ENCODE results near the gene ECHDC1. TPM values are rescaled to one million over a fixed set of nuclear protein-coding genes. Genes with fewer than 3 reads are reported as not detected.
"Not testable (repeated sequence)": the region's sequence is repeated elsewhere in the genome, so short reads cannot be mapped to it uniquely, and the experiment has no call there.

The ECHDC1 gene
- total RNA-seq, 1 donor from 2014 or later: 23.8 TPM

DNA sequence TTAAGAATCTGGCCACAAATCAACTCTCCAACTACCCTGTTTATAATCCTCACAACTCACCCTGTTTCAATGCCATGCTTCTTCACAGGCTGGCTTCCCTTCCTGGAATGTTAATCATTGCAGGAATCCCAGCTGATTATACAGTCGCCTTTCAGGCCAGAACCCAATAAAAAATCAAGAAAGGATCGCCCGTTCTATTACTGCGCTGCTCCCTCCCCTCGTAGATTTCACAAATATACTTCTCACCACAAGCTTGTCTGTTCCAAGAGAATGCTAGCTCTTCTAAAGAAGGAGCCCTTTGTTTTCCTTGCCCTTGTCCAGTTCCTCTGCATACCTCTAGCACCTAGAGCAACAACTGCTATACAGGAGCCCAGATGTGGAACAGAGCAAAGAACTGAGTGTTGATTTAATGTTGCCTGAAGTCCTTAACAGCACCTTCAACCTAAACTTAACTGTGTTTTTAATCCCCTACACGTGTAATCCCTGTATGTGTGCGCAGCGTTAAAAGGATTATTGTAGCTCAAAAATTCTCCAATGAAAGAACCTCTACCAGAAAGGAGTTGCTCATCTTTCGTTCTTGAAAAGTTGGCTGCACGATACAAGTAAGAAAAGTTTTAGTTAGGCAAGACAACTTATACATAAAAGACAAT, 988 bp downstream of the ECHDC1 start:
- peak; percentile 9 for DNase-seq (ENCODE audit: low spot score)

DNA sequence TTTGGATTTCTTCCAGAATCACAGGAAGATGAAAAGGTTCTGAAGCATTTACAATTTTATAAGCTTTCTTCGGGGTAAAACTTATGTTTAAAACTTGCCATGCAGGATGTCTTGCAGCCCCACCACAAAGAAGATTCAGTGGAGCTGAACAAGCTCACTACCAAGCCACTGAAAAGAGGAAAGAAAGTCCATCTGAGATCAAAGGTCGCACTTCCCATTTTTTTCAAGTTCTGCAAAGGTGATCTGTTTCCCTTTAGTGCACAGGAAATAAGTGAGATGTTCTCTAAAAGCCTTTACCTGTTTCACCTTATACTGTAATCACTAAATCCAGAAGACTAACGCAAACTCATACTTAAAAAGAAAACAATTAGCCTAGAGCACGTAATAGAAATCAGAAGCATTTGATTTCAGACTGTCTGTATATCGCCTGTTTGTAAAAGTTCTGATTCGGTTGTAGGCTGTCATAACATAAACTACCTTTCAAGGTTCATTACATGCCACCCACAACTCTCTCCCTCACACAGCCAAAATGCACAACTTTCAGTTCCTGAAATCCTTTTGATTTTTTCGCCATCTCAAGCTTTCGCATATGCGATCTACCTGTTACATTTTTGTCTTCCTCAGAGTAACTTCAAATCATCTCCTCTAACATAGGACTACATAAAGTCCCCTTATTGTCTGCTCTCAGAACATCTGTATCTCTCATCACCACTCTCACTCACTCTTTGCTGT, 1.8 kb downstream of the ECHDC1 start:
- DNase-seq (ENCODE audit: low spot score): no peak

DNA sequence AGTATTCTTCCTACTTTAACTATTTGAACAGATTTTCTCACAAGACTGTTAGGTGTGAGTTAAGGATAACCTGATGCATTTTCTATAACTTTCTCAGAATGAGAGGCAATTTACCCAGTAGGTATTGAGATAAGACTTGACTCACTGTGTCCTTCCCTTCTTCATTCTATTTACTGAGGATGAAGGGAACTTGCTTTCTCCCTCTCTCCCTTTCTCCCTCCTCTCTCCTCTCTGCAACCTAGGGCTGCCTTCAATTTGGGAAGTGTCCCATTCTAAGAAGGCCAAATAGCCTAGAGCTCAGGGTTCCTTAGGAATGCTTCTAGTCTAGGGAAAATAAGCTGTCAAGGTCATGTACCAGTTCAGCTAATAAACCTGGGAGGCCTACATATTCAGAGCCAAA, 3.2 kb downstream of the ECHDC1 start:
- DNase-seq (ENCODE audit: low spot score): no peak

DNA sequence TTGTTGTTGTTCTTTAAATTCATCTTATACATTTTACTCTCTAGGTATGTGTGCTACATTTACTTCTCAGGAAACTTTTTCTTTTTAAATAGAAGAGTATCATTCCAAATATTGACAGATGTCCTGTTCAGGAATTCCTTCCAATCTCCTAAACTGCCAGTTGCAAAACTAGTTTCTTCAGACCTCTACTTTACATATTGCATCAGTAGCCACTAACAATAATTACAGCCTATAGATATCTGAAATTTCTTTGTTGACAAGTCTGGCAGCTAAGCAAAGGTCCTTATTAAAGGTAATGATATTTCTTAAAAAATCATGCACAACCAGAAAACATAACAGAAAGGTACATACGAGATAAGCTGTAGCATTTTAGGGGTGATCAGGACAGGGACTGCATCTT, 4.5 kb downstream of the ECHDC1 start:
- no peak for DNase-seq (ENCODE audit: low spot score)

DNA sequence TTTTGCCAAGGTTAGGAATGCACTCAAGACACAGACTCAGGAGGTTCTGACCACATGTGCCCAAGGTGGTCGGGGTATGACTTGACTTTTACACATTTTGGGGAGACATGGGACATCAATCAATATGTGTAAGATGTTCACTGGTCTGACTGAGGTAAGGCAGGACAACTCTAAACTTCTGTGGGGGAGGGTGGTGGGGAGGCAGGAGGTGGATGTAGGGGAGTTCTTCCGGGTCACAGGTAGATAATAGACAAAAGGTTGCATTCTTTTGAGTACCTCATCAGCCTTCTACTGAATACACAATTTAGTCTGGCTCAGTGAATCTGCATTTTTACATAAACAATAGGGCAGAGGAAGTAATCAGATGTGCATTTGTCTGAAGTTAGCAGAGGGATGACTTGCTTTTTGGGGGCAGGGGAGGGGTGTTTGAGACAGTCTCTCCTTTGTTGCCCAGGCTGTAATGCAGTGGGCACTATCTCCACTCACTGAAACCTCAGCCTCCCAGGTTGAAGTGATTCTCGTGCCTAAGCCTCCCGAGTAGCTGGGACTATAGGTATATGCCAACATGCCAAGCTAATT, 10.9 kb downstream of the ECHDC1 start:
- DNase-seq (ENCODE audit: low spot score): no peak

DNA sequence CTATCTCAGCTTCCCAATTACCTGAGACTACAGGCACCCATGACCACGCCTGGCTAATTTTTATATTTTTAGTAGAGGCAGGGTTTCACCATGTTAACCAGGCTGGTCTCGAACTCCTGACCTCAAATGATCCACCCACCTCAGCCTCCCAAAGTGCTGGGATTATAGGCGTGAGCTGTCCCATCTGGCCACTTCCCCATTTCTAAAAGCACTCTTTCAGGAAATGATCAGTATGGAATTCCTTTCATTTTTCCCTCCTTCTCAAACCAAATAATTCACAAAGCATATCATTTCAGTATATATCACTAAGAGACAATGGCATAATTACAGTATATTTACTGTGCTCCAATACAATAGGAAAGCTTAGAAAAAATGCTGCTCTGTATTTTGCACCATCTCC, 12.2 kb downstream of the ECHDC1 start:
- DNase-seq (ENCODE audit: low spot score): not testable (repeated sequence)

DNA sequence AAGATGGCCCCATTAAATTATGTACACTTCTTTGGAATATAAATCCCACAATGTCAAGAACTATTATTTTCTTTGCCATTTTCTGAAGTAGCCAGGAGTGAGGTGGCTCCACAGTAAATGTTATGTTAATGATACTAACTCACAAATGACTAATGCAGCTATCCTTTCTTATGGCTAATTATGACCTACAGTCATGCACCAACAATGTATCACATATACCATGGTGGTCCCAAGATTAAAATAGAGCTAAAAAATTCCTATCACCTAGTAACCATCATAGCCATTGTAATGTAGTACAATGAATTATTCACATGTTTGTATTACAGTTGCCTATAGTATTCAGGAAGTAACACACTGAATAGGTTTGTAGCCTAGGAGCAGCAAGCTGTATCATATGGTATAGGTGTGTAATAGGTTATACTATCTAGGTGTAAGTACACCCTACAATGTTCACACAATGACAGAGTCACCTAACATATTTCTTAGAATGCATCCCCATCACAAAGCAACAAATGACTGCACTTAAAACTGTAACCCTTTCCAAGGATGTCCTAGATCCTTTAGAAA, 15.3 kb downstream of the ECHDC1 start:
- DNase-seq (ENCODE audit: low spot score): no peak

DNA sequence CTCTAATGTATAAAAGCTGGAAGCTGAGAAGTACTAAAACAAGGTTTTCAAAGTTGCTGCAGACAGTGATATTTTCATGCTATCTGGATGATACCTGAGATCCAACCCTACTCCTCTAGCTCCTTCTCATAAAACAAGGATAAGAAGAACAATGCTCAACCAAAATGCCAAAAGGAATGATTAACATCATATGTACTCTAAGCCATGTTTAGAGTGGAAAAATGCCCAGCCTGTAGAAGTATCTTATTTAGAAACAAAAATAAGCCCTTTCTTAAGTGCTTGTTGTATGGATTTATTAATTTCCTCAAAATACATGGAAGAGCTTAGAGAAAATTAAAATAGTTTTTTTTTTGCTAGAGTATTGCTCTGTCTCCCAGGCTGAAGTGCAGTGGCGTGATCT, 23.7 kb downstream of the ECHDC1 start:
- DNase-seq (ENCODE audit: low spot score): no peak

DNA sequence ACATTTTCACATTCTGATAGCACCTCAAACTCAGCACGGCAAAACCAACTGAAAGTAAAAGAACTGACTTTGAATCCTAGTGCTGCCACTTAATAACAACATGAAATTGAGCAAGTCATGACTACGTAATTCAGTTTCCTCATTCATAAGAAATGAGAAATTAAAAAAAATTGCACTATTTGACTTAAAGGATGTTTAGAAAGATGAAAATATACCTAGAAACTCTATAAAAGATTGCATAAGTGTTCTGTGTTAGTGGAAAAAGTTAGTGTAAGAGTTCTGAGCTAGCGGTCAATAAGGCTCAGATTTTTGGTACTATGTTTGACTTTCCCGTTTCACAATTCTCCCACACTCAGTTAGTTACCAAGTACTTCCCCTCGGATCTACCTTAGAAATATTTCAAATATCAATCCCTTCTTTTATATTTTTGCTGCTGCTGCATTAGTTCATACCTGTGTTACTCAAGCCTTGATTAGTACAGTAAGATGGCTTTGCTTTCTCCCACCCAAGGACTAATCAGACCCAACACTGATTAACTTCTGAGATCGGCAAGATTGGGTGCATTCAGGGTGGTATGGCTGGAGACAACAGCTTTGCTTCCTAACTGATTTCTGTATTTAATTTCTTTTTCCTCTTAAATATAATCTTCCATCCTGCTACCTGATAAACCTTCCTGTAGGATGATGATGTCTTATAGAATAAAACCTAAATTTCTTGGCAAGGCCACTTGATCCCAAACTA, 25.9 kb downstream of the ECHDC1 start:
- no peak for DNase-seq (ENCODE audit: low spot score)

DNA sequence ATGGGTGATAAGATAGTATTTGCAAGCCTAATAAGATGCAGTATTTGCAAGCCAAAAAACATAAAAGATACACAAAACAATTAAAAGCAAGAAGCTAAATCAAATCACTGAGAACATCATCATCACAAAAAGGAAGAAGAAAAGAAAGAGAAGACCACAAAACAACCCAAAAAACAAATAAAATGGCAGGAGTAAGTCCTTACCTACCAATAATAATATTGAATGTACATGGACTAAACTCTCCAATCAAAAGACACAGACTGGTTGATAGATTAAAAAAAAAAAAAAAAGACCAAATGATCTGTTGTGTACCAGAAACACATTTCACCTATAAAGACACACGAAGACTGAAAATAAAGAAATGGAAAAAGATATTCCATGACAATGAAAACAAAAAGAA, 37.7 kb downstream of the ECHDC1 start:
- no peak for DNase-seq (ENCODE audit: low spot score)

DNA sequence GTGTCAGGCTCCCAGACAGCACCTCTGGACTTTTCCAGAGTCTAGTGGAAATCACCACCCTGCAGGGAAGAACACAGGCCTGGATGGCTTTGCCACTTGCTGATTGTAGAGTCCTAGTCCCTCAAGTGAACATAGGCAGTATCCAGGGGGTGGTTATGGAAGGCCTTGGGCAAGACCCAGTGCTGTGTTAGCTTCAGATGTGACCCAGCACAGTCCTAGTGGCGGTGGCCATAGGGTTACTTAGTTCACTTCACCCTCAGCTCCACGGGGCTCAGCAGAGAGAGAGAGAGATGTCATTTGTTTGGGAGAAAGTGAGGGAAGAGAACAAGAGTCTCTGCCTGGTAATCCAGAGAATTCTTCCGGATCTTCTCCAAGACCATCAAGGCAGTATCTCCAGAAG, 39.5 kb downstream of the ECHDC1 start:
- DNase-seq (ENCODE audit: low spot score): no peak

DNA sequence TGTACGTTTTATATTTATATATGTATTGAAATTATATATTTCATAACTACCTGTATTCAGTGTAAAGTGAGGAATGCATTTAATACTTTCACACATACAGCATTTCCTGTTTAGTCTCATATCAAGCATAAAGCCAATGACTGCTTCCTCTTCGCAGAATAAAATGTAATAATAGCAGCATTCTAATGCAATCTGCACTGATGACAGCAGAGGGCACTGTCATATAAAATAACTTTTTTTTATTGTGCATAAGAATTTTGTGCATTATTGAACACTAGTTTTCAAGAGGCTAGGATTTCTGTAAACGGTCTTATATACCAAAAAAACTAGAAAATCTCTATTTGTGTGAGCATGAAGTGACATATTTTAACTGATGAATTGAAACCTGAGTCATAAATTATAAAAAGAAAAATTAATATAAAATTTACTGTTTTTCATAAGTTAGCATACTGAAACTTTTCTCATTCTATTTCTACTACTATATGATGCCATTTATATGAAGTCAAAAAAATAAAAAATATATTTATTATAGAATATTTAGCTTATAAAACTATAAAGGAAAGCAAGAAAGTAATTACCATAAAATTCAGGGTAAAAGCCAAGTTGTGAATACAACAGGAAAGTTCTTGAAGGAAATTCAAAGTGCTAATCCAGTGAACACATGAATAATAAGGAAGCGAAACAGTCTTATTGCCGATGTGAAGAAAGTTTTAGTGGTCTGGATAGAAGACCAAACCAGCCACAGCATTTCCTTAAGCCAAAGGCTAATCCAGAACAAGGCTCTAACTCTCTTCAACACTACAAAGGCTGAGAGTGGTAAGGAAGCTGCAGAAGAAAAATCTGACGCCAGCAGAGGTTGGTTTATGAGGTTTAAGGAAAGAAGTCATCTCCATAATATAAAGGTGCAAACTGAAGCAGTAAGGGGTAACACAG, 40.4 kb downstream of the ECHDC1 start:
- DNase-seq (ENCODE audit: low spot score): peak; percentile 43

DNA sequence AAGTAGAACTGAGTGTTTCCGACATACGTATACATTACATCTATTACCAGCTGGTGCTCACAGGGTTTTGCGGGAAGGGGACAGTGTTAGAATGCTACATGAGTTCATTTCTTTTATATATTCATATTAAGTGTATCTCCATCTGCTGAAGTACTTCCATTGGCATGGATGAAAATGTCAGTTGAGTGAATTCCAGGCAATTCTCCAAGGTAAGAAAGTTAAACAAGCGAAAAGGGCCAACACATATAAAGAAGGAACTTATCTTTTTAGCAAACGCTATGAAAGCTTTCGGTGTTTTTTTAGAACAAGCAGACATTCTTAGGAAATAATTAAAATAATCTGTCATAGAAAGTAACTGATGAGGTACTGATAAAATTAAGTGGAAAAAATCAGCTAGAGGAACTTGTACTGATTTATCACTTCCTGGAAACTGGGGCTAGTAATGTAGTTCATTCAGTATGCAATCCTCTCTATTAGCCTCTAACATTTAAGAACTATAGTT, 42.2 kb downstream of the ECHDC1 start:
- peak; percentile 2 for DNase-seq (ENCODE audit: low spot score)

DNA sequence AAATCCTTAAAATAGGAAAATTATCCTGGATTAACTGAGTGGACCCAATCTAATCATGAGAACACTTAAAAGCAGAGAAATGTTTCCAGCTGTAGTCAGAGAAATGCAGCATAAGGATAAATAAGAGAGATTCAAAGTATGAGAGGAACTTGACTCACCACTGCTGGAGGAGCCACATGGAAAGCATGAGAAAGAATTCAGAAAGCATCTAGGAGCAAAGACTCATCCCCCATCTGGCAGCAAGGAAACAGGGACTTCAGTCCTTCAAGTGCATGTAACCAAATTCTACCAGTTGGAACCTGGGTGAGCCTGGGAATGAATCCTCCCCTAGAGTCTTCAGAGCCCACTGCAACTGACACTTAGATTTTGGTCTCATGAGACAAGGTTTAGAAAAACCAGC, 43.0 kb downstream of the ECHDC1 start:
- peak; percentile 74 for DNase-seq (ENCODE audit: low spot score)

DNA sequence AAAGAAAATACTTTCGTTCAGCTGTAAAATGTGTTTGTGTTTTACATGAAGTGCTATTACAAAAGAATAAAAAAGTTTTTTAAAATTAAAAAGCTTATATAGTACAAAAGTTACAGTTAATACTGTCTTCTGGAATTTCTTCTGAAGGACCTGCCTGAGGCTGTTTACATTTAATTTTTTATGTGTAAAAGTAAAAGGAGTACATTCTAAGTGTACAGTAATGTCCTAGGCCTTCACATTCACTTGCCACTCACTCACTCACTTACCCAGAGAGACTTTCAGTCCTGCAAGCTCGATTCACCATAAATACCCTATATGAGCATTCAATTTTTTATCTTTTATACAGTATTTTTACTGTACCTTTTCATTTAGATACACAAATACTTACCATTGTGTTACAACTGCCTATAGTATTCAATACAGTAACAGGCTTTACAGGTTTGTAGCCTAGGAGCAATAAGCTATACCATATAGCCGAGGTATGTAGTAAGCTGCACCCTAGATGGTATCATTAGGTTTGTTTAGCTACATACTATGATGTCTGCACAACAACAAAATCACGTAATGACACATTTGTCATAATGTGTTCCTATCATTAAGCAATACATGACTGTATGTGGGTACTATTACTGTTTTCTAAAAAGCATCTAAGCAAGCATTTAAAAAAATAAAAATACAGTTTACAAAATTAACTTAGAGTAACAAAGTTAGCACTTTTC, 43.7 kb downstream of the ECHDC1 start:
- peak; percentile 4 for DNase-seq (ENCODE audit: low spot score)

DNA sequence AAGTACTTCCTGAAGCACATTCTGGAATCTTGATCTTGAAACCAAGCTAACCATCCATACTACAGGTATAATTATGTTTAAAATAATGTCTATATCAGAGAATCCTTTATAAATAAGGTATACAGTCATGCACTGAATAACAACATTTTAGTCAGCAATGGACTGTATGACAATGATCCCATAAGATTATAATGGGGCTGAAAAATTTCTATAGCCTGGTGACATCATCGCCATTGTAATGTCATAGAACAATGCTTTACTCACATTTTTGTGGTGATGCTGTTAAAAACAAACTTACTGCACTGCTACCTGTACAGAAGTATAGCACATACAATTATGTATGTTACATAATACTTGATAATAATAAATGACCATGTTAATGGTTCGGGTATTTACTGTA, 44.9 kb downstream of the ECHDC1 start:
- DNase-seq (ENCODE audit: low spot score): no peak

DNA sequence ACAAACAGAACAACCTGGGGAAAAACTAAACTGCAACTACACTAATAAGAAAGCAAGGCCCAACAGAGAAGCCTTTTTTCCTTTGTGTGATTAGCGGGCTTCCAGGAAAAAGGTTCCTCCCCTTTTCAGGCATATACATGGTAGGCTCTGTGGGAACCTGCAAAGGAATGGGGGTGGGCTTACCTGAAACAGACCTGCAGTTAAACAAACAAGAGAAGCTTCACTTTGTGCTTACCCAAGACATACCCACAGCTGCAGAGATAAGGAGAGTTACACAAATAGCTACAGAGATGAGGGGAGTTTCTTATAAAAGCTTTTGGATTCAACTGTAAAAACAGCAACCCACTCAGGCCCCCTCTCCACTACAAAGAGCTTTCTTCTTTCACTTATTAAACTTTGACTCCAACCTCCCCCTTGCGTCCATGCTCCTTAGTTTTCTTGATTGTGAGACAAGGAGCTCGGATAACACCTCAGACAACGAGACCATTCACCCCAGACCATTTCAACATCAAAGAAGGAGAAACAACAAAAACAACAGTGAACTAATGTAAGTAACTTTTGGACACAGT, 45.8 kb downstream of the ECHDC1 start:
- no peak for DNase-seq (ENCODE audit: low spot score)

DNA sequence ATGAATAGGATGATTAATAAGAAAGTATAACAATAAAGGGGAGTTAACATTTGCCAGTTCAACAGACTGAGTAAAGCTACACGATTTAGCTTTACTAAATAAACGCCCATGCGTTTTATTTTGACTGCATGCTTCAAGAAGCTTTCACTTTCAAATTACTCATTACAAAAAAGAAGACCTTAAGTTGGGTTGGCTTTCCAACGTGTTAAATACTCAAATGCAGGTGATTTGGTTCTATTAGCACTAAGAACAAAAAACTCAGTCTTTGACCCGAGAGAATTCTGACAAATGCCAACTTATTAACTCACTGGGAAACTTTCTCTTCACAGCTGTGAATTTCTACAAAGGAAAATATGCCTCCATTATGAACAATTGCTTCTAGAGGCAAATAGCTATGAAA, 51.9 kb downstream of the ECHDC1 start:
- DNase-seq (ENCODE audit: low spot score): no peak

DNA sequence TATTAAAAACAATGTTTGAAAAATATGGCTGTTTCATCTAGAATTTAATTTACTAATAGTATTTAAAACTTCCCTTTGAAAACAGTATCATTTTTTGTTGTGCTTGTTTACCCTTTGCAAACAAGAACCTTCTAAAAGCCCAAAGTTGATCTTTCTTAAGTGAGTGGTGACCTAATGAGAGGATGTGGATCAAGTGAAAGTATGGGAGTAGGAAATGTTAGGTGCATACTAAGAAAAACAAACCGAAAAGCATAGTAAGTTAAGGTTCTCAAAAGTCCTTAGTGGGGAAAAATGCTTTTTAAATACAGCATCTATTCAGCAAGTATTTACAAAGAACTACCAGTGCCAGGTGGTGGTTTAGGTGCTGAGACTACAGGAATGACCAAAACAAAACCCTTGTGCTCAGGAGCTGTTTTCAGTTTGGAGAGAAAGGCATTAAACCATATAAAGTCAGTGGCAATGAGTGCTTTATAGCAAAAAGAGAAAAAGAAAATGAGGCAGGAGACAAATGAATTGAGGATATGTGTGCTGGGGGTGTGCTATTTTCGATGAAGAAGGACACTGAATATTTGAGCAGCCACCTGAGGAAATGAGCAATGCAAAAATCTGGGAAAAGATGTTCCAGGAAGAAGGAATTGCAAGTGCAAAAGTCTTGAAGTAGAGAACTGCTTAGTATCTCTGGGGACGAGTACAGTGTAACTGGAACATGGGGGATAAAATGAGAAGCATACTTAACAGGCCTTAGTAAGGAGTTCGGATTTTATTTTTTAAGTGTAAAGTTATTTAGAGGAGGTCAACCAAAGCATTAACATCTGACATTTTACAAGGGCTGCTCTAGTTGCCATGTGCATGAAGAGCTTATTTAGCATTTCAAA, 52.8 kb downstream of the ECHDC1 start:
- DNase-seq (ENCODE audit: low spot score): no peak
